Astrocyte (in vitro differentiated cells and primary cell): ENCODE results near the gene NSD1. TPM values are rescaled to one million over a fixed set of nuclear protein-coding genes. Genes with fewer than 3 reads are reported as not detected.

Experiments
- DNase-seq: peaks from one replicate; pipeline ENCODE4 v3.0.0-alpha.2; 2010; ENCODE audit warnings: low read depth
- FAIRE-seq: peaks from 2 replicates; lab custom pipeline; 2011; peaks lifted over from hg19 to GRCh38; lab: Jason Lieb, UNC
- H2AFZ ChIP-seq: 2 replicates; pipeline ENCODE4 v1.6.0; 2012; ENCODE audit warnings: low read depth, low read length, inconsistent platforms
- H3K27ac ChIP-seq: 2 replicates; pipeline ENCODE4 v1.5.1; 2011; ENCODE audit warnings: low read depth, low read length, inconsistent platforms
- H3K27me3 ChIP-seq: 2 replicates; pipeline ENCODE4 v1.6.0; 2011; ENCODE audit warnings: low read length, inconsistent platforms; ENCODE audit not compliant: insufficient read depth
- H3K36me3 ChIP-seq: 2 replicates; pipeline ENCODE4 v1.5.1; 2011; ENCODE audit warnings: low read length, inconsistent platforms; ENCODE audit not compliant: insufficient read depth
- H3K4me1 ChIP-seq: 2 replicates; pipeline ENCODE4 v1.5.1; 2011; ENCODE audit warnings: low read length, inconsistent platforms; ENCODE audit not compliant: insufficient read depth
- H3K4me2 ChIP-seq: 2 replicates; pipeline ENCODE4 v1.6.0; 2012; ENCODE audit warnings: low read length, inconsistent platforms
- H3K4me3 ChIP-seq: 2 replicates; pipeline ENCODE4 v1.5.1; 2011; ENCODE audit warnings: low read depth, mild to moderate bottlenecking, low read length, inconsistent platforms; ENCODE audit not compliant: insufficient read depth
- H3K79me2 ChIP-seq: 2 replicates; pipeline ENCODE4 v1.6.0; 2012; ENCODE audit warnings: mild to moderate bottlenecking, low read length, inconsistent platforms; ENCODE audit not compliant: insufficient read depth
- H3K9ac ChIP-seq: 2 replicates; pipeline ENCODE4 v1.6.0; 2012; ENCODE audit warnings: mild to moderate bottlenecking, low read length, inconsistent platforms
- H3K9me3 ChIP-seq: 2 replicates; pipeline ENCODE4 v1.5.1; 2012; ENCODE audit warnings: low read depth, mild to moderate bottlenecking, low read length, inconsistent platforms; ENCODE audit not compliant: insufficient read depth
- H4K20me1 ChIP-seq: 2 replicates; pipeline ENCODE4 v1.6.0; 2012; ENCODE audit warnings: low read length, inconsistent platforms; ENCODE audit not compliant: insufficient read depth
- H3K27ac Mint-ChIP-seq: one replicate; pipeline ENCODE4 v1.8.0; 2021; ENCODE audit warnings: mild to moderate bottlenecking, mixed read lengths; ENCODE audit not compliant: unreplicated experiment
- H3K27me3 Mint-ChIP-seq: one replicate; pipeline ENCODE4 v1.8.0; 2021; ENCODE audit warnings: low read depth, mixed read lengths; ENCODE audit not compliant: unreplicated experiment
- H3K36me3 Mint-ChIP-seq: one replicate; pipeline ENCODE4 v1.8.0; 2021; ENCODE audit warnings: low read depth, mixed read lengths; ENCODE audit not compliant: unreplicated experiment
- H3K4me1 Mint-ChIP-seq: one replicate; pipeline ENCODE4 v1.8.0; 2021; ENCODE audit warnings: low read depth, mixed read lengths; ENCODE audit not compliant: unreplicated experiment
- H3K4me3 Mint-ChIP-seq: one replicate; pipeline ENCODE4 v1.8.0; 2021; ENCODE audit warnings: mild to moderate bottlenecking, moderate library complexity, mixed read lengths; ENCODE audit not compliant: unreplicated experiment
- H3K9me3 Mint-ChIP-seq: one replicate; pipeline ENCODE4 v1.8.0; 2021; ENCODE audit warnings: mild to moderate bottlenecking, mixed read lengths; ENCODE audit not compliant: unreplicated experiment
- EZH2 ChIP-seq: IDR thresholded peaks from 2 replicates; pipeline ENCODE4 v1.6.1; 2012; ENCODE audit warnings: mild to moderate bottlenecking, low read length, inconsistent platforms; ENCODE audit not compliant: insufficient read depth
- total RNA-seq: library from RNA; stranded (reverse); gene quantifications from 2 replicates; pipeline ENCODE4 v1.2.1, GENCODE V29; 2021
- TF ChIP-seq, protein P1 (sequence below): IDR thresholded peaks from 2 replicates; pipeline ENCODE4 v1.5.1; 2011; ENCODE audit warnings: low read depth, mild to moderate bottlenecking, inconsistent platforms, low read length, moderate library complexity; ENCODE audit not compliant: insufficient read depth

NSD1 gene
- total RNA-seq, 1 donor from 2014 or later = 71.9 TPM

DNA sequence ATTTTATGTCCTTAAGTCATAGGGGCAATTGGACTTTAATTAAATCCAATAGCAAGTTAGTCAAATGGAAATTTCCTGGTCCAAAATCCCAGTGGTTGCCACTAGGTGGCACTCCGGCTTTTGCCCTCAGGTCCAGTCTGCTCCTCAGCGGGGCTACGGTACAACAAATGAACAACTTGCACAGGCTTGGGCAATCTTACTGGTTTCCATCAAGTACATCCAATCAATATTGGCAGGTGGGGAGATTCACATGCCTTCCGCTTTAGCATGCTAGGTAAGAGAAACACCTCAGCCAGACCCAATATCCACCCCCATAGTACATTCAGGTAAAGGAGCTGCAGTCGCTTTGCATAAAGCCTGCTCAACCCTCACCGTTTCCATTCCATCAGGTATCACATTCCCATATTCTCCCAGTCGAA is 184.4 kb downstream of the NSD1 start:
- DNase-seq (peak; percentile 51), FAIRE-seq (no peak)
- Mint-ChIP-seq H3K27me3 (no peaks in the 10 kb centered on the region), H3K36me3 (peaks cover 9% of the 10 kb centered on the region), H3K27ac (no peak overlapping the region), H3K4me1 (peaks cover 3% of the 10 kb centered on the region), H3K9me3 (no peaks in the 10 kb centered on the region), H3K4me3 (no peak overlapping the region)
- Histone ChIP-seq H2AFZ (no peak overlapping the region), H3K4me2 (no peak overlapping the region), H3K36me3 (peaks cover 2% of the 10 kb centered on the region), H3K9me3 (no peaks in the 10 kb centered on the region), H3K27ac (no peak overlapping the region), H3K9ac (no peak overlapping the region), H3K79me2 (no peaks in the 10 kb centered on the region), H3K4me3 (no peak overlapping the region), H4K20me1 (peaks cover 31% of the 10 kb centered on the region), H3K4me1 (no peaks in the 10 kb centered on the region), H3K27me3 (no peaks in the 10 kb centered on the region)
- TF ChIP-seq, protein P1, sequence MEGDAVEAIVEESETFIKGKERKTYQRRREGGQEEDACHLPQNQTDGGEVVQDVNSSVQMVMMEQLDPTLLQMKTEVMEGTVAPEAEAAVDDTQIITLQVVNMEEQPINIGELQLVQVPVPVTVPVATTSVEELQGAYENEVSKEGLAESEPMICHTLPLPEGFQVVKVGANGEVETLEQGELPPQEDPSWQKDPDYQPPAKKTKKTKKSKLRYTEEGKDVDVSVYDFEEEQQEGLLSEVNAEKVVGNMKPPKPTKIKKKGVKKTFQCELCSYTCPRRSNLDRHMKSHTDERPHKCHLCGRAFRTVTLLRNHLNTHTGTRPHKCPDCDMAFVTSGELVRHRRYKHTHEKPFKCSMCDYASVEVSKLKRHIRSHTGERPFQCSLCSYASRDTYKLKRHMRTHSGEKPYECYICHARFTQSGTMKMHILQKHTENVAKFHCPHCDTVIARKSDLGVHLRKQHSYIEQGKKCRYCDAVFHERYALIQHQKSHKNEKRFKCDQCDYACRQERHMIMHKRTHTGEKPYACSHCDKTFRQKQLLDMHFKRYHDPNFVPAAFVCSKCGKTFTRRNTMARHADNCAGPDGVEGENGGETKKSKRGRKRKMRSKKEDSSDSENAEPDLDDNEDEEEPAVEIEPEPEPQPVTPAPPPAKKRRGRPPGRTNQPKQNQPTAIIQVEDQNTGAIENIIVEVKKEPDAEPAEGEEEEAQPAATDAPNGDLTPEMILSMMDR = peak; percentile 98
- TF ChIP-seq EZH2 = no peak

DNA sequence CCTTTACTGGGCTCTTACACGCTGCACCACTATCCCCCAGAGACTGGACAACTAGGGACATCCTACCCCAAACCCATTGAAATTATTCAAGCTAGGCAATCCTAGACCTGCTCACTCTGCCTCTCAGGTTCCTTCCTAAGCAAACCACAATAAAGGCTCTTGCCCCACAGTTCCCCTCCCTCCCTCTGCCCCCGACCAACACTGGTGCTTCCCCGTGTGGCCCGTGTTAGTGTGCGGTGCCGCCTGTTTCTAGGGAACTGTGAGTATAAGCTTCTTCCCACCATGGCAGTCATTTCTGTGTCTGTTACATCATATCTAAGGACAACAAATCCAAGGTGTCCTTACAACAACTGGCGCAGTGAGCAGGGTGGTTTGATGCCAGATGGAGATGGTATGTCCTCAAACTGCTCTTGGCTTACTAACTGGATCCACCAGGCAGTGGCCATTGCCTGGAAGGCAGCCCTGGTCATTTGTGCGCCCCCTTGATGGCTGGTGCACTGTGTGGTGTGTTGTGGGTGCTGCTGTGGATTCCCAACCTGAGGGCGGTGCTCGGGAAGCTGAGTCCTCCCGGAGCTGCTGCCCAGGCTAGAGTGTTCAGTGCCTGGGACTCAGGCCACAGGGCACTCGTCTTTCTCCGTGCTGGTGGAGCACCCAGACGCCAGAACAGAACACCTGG is 186.5 kb downstream of the NSD1 start:
- H3K36me3 Mint-ChIP-seq = peaks cover 16% of the 10 kb centered on the region
- H3K9ac ChIP-seq = no peak overlapping the region
- DNase-seq = no peak
- H3K4me3 Mint-ChIP-seq = no peak overlapping the region
- no peaks in the 10 kb centered on the region for H3K9me3 Mint-ChIP-seq
- TF ChIP-seq EZH2 = no peak
- TF ChIP-seq, protein P1 = no peak
- H3K4me3 ChIP-seq = no peak overlapping the region
- H3K4me2 ChIP-seq = no peak overlapping the region
- FAIRE-seq = no peak
- H3K27ac ChIP-seq = no peak overlapping the region
- H2AFZ ChIP-seq = no peak overlapping the region
- no peaks in the 10 kb centered on the region for H3K79me2 ChIP-seq
- H3K27me3 Mint-ChIP-seq = no peaks in the 10 kb centered on the region
- H3K4me1 ChIP-seq = no peaks in the 10 kb centered on the region
- H4K20me1 ChIP-seq = peaks cover 33% of the 10 kb centered on the region
- H3K27me3 ChIP-seq = no peaks in the 10 kb centered on the region
- H3K36me3 ChIP-seq = peaks cover 2% of the 10 kb centered on the region
- peaks cover 3% of the 10 kb centered on the region for H3K4me1 Mint-ChIP-seq
- no peaks in the 10 kb centered on the region for H3K9me3 ChIP-seq
- no peak overlapping the region for H3K27ac Mint-ChIP-seq

DNA sequence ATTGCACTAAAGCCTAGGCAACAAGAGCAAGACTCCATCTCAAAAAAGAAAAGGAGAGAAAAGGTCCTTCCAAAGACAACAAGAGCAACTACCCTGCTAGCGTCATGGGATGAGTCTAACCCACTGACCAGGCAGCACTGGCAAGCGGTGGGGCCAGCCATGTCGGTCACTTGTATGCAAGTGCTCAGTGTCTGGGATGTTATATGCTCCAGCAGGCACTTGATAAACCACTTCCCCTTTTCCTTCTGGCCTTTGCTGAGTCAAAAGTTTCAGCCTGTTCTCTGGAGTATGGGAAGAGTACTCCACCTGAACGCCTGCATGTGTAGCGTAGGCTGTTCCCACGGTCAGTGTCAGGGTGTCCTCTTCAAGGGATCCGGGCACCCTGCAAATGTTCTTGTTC is 187.3 kb downstream of the NSD1 start:
- Mint-ChIP-seq H3K27ac (no peak overlapping the region), H3K4me3 (peak overlapping the region; percentile 27), H3K36me3 (peaks cover 16% of the 10 kb centered on the region), H3K9me3 (no peaks in the 10 kb centered on the region), H3K27me3 (no peaks in the 10 kb centered on the region), H3K4me1 (peaks cover 6% of the 10 kb centered on the region)
- Histone ChIP-seq H3K27ac (no peak overlapping the region), H2AFZ (no peak overlapping the region), H3K9ac (no peak overlapping the region), H3K4me2 (no peak overlapping the region), H3K9me3 (no peaks in the 10 kb centered on the region), H3K4me3 (no peak overlapping the region), H3K36me3 (peaks cover 2% of the 10 kb centered on the region), H3K79me2 (no peaks in the 10 kb centered on the region), H4K20me1 (peaks cover 36% of the 10 kb centered on the region), H3K27me3 (no peaks in the 10 kb centered on the region), H3K4me1 (peaks cover 3% of the 10 kb centered on the region)
- DNase-seq (no peak), FAIRE-seq (no peak)
- no peak for TF ChIP-seq EZH2
- TF ChIP-seq, protein P1 = no peak
